GM12872 (cell line): Measurements from ENCODE around the gene SLC23A3.
A peak's percentile ranks its signal among the peaks of the same experiment; 100 is the strongest.

Experiments
- CTCF ChIP-seq: IDR thresholded peaks from 3 replicates; pipeline ENCODE4 v1.5.1; 2011; ENCODE audit warnings: low read depth, mild to moderate bottlenecking, low read length, moderate library complexity; ENCODE audit not compliant: insufficient read depth

Gene SLC23A3

DNA sequence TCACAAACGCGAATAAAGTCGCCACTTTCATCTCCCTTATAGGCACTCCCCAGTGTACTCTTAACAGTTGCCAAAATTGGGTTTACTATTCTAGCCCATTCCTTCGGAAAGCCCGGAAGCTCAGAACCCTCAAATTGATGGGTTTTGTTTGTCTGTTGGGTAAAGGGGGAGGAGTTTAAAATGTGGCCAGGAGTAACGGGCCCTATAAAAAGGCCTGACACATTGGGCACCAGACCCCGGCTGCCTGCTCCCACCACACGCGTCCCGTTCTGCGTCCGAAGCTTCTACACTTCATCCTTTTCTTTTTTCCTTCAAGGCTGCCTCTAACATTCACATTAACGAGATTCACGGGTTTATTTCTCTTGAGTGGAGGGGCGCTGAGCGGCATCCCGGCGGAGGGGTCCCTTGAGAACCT is 10.1 kb downstream of the SLC23A3 start:
- TF ChIP-seq CTCF = no peak

DNA sequence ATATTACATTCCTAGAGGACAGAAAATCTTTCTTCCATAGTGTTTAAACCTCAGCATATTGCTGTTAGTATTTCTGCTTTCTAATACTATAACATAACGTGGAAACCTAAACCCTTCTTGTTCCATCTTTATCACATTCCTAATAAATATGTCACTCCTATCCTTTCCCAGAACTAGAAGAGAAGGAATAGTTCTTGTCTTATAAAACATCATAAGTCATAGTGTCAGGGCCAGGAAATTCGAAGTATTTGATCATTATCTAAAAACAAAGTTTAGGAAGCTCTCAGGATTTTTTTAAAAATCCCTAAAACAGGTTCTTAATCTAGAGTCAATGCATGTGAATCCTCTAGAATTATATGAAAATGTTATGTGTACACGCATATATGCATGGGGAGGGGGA is 11.2 kb downstream of the SLC23A3 start:
- no peak for TF ChIP-seq CTCF

GRCh38 chr2:219158025-219158424 is 11.8 kb downstream of the SLC23A3 start:
- TF ChIP-seq CTCF = no peak

DNA sequence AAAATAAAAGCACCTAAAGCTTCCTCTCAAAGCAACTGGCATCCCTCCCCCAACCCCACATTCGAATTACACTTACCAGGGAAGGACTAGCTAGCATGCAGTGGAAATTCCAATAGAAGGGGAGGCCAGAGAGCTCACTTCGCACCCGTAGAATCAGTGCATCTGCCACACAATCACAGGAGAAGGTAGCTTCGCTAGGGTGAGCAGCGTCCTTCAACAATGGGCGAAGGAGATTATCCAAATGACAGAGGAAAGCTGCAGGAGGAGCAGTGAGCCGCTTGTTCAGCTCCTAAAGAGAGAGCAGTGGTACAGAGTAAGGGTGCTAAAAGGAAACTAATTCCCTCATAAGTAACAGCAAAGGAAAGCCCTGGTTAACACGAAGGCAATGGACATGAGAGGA is 12.4 kb downstream of the SLC23A3 start:
- no peak for TF ChIP-seq CTCF

GRCh38 chr2:219155054-219155644 is 14.7 kb downstream of the SLC23A3 start:
- peak; percentile 38; the same call in 2 of the 3 replicates for TF ChIP-seq CTCF

- no peak for TF ChIP-seq CTCF
Measured at GRCh38 chr2:219149667-219150066, 20.2 kb downstream of the SLC23A3 start.

DNA sequence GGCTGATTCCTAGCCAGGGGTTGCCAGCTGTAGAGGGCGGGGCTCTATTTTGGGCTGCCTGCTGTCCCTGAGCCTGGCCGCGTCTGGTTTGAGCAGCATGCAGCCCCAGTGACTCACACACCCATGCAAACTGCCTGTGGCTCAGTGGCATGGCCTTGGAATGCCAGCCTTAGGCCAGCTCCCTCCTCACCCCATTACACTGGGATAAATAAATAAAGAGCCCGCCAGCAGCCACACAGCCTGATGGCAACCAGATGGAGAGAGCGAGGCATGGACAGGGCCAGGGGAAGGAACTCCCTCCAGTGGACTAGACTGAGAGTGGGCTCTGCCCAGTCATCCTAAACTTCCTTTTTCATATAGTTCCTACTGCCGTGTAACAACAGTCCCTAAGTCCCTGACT is 27.5 kb downstream of the SLC23A3 start:
- TF ChIP-seq CTCF = no peak
